ENCODE data around the gene CDC42BPG.
A peak's percentile ranks its signal among the peaks of the same experiment; 100 is the strongest.

The CDC42BPG gene

DNA sequence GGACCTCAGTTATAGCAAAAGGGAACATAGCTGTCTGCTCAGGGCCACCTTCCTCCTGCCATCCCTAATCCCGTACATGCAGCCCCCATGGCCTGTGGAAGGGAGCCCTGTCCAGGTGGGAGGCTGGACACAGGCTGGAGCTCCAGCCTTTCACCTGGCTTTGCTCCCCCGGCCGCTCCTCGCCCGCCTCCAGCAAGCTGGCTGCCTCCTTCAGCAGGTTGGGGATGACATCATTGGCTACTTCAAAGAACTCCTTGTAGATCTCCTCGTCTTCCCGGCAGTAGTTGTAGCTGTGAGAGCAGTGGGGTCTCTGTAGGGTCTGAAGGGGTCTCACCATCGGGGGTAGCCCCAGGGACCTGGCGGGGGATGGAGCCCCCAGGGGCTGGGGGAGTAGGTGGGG is 39.0 kb downstream of the CDC42BPG start:
- DNase-seq (ENCODE audit: low read depth), result no peak

DNA sequence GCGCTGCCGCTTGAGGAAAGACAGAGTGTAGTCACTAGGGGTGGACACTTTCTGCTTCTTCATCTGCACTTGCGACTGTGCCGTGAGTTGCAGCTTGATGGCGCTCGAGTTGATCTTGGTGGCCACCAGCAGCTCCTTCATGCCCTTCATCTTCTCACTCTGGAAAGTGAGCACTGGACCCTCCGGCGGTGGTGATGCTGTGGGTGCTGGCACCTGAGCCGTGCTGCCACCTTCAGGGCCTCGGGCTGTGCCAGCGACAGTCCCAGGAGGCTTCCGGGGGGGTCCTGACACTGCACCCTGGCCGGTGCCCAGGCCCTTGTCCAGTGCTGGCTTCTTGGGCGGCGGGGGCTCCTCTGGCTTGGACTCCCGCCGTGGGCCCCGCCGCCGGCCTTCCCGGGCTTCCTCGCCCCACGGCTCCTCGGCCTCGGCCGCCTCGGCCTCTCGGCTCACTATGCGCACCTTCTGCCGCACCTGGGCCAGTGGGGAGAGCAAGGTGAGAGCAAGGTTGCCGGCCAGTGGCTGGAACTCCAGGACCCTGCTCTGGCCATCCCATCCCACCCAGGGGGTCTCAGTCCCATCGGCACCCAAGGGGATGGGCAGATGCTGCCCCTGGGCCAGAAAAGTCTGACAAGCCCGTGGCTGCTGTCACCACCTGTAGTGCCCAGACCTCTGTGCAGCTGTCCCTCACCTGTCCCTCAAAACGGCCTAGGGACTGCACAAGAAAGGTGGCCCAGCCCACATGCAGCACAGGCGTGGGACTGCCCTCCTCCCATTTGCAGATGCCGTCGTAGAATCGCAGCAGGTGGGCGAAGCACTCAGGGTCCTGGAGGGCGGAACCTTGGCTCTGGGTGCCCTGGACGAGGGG is 39.9 kb downstream of the CDC42BPG start:
- DNase-seq (ENCODE audit: low read depth), result no peak

DNA sequence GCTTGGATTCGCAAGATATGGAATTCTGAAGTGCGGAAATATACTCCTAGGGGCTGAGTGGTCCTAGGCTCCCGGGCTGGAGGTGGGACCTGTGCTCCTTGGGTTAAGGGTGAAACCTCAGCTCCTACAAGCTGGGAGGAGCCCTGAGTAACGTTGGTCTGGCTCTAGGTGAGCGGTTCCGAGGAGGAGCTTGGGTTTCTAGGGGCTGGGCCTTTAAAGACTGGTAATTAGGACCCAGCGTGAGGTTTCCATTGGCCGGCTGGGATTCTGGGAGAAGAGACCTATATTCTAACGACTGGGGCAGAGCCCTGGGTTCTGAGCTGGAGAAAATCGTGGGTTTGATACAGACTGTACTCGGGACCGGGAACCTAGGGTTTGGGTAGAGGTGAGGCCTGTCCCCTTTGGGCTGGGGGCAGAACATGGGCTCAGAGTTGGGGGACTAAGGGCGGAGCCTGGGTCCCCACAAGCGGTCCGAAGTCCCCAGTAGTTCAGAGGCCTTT is 40.6 kb downstream of the CDC42BPG start:
- no peak for DNase-seq (ENCODE audit: low read depth)

DNA sequence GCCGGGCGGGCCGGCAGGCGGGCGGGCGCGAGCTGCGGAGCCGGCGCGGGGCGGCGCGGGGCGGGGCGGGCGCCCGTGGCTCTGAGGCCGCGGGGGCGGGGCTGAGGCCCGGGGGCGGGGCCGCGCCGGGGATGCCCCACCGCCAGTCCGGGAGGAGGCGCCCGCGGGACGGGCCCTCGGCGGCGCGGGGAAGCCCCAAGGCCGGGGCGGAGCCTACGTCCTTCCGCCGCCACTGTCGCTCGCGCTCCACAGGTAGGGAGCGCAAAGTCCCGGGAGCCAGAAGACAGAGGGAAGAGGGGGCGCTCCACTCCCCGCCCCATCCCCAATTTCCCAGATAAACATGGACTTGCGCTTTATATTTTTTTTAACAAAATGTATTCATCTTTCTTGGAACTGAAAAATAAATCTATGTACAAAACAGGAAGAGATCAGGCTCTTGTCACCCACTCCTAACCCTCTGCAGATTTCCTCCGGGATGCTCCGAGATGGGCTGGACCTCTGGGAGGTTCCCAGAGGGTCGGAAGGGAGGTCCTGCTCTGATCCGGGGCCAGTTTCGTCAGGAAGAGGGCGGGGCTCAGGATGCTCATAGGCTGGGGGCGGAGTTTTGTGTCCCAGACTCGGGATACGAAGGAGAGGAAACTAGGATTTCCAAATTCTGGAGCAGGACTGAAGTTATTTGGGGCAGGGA is 41.2 kb downstream of the CDC42BPG start, which contains the start of gene MAP4K2:
Gene MAP4K2 (minus strand): TSS at position 57 of the 688 bp plus-strand sequence. CDS start 65 bp downstream, outside the sequence.
- peak; percentile 60 for DNase-seq (ENCODE audit: low read depth)

DNA sequence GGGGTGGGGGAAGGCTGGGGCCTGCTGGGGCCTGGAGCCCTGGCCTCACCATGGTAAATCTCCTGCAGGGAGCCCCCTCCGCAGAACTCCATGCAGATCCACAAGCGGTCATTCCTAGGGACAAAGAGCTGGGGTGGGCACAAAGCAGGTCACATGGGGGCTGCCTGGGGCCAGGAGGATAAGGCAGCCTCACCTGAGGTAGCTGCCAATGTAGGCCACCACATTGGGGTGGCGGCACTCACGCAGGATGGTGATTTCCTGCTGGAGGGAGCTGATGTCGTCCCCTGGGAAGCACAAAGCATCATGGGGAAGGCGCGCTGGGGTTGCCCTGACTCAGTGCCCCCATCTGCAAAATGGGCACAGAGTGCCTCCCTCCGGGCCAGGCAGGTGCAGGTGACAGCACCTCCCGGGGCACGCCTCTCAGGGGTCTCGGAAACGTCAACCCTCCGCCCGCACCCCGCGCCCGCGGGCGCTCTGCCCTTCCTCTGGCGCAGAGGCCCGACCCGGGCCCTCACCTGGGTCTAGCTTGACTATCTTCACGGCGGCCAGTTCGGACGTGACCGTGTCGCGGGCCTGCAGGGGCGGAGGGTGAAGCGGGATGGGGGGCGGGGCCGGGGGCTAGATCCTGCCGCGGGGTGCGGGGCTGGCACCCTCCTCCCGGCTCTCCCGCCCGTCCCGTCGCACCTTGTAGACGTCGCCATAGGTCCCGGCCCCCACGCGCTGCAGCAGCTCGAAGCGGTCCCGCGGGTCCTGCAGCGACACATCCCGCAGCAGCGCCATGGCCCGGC is 41.9 kb downstream of the CDC42BPG start:
- no peak for DNase-seq (ENCODE audit: low read depth)

DNA sequence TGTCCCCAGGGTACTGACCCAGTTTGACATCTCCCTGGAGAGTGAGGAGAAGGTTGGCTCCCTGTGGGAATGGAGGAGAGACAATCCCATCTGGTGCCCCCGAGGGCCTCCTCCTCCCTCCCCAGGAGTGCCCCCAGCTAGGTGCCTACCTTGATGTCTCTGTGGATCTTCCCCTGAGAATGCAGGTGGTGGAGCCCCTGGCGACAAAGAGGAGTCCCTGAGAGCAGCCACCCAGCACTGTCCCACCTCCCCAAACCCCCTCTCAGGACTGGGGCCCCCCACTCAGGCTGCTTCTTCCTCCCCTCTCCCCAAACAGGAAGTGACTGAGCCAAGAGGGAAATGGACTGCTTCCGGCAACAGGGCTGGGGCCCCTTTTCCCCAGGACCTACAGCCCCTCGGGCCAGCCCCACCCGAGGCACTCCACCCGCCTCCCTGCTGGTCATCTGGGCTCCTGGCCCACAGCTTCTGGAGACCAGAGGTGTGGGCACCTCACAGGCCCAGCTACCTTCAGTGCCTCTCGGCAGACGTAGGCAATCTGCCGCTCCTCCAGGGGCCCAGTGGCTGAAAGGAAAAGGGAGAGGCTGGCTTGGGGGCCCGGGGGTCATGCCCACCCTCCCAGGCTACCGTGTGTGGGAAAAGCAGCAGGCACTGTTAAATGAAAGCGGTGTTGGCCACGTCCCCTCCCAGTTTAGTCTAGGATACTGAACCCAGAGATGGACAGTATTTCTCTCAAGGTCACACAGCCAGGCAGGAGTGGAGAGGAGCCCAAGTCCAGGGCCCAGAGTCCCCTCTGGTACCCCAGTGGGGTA is 42.7 kb downstream of the CDC42BPG start:
- DNase-seq (ENCODE audit: low read depth), result no peak

DNA sequence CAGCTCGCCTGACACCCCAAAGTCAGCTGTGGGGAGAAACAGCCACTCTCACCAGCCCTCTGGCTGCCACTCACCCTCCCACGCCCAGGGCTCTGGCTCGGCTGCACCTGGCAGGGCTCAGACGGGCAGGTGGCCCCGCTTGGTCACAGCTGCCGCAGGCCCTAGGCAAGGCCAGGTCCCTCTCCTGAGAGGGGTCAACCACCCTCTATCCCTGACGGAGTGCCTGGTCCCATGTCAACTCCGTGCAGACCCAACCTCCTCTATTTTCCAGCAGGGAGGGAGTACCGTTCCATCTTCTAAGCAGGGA is 43.3 kb downstream of the CDC42BPG start:
- no peak for DNase-seq (ENCODE audit: low read depth)

DNA sequence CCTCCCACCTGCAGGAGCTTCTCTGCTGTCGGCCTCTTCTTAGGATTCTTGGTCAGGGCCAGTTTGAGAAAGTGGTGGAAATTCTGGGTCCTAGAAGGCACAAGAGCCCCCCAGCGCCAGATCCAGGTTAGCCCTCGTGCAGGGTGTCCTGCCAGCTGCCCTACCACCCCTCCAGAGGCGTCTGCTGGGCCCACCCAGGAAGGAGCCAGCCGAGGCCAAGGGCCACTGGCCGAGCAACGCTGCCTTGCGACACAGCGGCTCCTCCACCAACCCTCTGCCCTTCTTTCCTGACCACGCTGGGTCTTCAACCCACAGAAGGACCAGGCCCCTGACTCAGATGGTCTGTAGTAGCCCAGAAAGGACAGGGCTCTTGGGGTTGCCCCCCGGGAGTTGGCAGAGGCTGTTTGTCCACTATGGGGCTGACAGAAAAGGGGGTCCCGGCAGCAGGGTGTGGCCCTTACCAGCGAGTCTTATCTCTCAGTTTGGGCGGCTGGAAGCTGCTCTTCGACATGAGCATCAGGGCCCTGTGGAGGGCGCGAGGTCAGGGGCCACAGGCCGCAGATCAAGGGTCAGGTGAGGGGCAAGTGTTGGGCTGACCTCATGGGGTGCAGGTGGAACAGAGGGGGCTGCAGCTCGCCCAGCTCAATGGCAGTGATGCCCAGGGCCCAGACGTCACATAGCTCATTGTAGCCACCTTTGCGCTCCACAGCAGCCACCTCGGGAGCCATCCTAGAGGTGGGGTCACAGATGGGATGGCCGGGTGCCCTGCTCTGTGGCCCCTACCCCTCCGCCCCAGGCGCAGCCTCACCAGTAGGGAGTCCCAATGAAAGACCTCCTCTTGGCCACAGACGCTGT is 43.9 kb downstream of the CDC42BPG start:
- DNase-seq (ENCODE audit: low read depth), result no peak

DNA sequence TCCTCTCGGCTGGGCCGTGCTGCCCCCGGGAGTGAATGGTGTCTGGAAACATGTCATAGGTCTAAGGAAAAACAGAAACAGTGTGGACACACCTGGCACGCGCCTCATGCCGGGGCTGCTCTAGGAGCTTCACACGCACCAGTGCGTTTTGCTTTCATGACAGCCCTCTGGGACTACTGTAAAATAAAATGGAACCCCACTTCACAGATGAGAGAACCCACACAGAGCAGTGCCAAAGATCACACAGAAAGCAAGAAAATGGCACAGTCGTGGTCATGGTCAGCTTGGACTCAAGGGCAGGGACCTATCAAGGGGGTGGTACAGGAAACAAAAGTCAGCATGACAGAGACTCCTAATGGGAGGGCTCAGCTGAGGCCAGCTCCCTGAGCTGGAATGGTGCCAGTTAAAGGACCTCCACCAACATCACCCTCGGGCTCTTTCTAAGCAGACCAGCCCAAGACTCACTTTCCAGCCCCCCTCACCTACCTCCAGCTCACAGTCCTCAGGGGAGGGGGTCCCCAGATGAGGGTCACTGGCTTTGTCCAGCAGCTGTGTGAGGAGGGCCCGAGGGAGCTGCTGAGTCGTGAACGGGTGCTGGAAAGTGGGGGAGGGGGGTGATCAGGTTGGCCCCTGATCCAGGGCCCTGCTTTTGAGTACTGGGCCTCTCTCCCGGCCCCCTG is 44.7 kb downstream of the CDC42BPG start:
- no peak for DNase-seq (ENCODE audit: low read depth)

DNA sequence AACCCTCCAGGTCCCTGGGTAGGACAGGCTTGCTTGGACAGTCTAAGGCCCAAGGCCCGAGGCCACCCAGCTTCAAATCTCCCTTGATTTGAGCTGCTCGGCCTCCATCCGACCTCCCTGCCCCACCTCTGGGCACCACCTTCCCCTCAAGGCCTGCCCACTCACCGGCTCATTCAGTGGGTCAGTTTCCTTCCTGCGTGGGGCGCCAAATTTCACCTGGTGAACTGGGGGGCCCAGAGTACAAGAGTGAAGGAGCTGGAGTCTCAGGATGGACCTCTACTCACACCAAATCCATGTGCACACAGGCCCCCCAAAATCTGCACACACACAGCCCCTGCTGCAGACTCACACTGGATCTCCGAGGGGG is 45.2 kb downstream of the CDC42BPG start:
- DNase-seq (ENCODE audit: low read depth), result no peak

DNA sequence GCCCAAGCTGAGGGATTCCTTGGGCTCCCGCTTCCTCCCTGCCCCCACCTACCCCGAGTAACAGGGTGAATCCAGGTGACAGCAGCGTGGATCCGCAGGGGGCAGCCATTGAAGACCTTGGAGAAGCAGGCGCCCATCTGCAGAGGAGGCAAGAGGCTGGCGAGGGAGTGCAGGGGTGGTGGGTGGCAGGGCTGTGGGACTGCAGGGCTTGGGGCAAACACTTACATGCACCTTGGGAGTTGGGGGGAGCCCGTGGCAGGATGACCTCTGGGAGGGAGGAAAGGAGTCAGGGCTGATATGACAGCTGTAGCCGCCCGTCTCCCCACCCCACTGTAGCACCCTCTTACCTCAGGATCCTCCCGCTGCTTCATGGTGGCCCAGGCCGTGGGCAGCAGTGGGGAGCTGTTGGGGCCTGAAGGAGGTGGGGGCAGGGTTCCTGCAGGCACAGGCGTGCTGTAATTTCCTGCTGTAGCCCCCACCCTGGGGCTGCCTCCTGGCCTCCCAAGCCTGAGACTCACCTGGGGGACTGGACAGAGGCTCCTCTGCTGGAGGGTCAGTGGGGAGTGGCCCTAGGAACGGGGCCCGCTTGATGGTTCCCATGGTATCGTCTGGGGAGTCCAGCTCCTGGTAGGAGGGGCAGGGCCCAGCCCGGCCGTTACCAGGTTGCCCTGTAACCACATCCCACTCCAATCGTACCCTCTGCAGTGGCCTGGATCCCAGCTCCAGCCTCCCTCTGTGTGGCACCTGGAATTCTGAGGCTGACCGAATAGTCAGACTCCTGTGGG is 47.5 kb downstream of the CDC42BPG start:
- no peak for DNase-seq (ENCODE audit: low read depth)

DNA sequence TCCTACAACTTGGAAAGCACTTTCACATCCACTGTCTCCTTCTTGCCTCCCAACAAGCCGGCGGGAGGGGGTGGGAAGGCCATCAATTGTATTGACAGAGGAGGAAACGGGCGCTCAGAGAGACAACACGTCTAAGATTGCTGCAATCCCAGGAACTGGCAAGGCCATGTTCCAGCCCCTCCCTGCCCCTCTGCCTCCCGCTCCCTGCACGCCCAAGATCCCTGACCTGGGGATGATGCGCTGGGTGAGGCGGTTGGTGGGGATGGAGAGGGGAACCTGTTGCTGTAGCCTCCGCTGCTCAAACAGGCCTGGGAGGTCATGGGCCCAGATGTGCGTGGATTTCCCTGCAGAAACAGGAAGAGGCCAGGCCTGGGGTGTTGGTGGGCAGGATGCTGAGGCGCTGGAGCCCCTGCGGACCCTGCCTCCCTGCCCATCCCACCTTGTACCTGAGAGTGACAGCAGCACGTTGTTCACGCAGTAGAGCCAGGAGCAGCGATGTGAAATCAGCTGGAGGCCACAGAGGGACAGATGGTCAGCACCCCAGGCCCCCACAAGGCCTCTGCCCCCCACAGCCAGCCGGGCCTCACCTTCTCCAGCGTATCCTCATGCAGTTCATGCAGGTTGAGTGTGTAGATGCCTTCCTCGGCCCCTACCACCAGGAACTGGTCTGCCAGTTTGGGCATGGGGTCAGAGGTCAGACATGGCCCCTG is 48.3 kb downstream of the CDC42BPG start:
- DNase-seq (ENCODE audit: low read depth), result no peak

DNA sequence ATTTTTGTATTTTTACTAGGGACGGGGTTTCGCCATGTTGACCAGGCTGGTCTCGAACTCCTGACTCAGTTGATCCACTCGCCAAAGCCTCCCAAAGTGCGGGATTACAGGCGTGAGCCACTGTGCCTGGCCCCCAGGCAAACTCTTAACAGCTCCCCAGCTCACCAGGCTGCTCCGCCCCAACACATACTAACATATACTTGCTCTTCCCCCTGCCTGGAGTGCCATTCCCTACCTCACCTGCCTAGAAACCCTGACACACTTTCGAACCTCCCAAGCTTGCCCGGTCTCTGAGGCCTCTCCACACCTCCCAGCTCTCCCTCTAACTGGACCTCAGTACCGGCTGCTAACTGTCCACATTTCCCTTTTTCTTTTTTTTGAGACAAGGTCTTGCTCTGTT is 49.9 kb downstream of the CDC42BPG start:
- no peak for DNase-seq (ENCODE audit: low read depth)

DNA sequence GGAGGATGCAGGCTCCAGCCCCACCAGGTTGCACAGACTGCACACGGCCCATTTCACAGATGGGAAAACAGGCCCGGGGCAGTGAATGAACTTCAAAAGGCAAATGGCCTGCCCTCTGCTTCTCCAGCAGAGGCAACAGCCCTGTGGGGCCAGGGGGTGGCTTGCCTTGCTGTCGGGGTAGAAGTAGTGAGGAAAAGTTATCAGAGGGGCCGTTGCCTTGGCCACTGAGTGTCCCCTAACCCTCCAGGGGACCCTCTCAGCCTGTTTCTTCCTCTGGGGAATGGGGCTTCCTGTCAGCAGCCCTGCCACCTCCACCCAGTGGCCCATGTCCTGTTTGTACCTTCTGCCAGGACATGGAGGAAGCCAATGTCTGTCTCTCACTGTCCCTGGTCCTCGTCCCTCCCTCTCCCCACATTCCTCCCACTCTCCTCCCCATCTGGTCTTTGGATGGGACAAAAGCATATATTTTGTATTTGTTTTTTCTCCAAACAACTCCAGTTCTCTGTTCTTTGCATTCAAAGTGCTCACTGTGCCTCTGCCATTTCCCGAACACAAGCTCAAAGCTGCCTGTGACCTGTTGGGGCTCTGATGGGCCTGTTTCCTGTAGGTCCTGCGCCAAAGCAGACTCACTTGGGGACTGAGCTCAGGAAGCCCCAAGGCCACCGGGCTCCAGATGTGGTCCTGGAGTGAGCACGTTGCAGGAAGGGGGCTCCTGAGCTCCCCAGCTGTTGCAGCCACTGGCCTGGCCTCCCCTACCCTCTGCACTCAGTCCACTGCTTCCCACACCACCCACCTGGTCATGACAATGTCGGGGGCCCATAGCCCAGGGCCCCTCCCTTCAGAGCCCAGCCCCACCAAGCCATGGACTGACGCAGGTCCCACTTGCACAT is 50.9 kb downstream of the CDC42BPG start:
- DNase-seq (ENCODE audit: low read depth), result no peak

DNA sequence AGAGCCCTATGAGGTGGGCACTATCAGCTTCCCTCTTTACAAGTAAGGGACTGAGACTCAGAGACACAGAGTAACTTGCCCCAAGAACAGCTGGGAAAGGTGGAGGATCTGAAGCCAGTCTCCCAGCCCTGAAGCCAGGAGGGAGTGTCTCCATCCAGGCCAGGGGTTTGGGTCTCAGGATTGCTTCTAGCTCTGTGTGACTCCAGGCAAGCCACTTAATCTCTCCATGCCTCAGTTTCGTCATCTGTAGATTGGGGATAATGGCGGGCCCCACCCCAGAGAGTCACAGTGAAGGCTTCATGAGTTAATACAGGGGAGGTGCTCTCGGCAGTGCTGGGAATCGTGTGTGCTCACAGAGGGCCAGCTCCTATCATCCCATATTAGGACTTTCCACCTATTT is 52.0 kb downstream of the CDC42BPG start:
- no peak for DNase-seq (ENCODE audit: low read depth)

DNA sequence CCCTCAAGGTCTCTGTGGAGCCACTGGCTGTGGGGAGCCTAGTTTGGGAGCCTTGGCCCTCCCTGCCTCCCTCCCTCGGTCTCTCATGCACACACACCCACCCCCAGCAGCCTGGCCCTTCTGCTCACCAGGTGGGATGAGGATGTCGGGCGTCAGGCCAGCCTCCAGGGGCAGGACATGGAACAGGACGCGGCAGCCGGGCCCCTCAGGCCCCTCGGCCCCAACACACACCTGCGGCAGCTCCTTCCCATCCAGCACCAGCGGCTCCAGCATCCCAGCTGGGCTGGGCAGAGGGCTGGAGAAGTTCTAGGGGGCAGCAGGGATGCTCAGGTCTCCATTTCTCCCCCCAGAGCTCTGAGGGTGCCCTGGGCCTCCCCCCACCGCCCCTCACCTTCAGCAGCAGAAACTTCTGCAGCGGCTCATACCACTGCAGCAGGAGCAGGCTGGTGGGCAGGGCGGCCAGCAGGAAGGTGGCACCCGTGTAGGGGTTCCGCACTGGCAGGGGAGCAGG is 52.6 kb downstream of the CDC42BPG start:
- no peak for DNase-seq (ENCODE audit: low read depth)

Data from fibroblast of the conjunctiva (primary cell).